WI38 (cell line): ENCODE results near the gene PRDM16.

Experiments used
- H3K4me3 ChIP-seq: 2 replicates; pipeline ENCODE4 v1.5.1; 2011; ENCODE audit warnings: low read depth, mild to moderate bottlenecking, control low read depth, low read length
- TF ChIP-seq, protein P1 (sequence below): IDR thresholded peaks from 2 replicates; pipeline ENCODE4 v1.5.1; 2012; ENCODE audit warnings: low read depth, mild to moderate bottlenecking, control low read depth, low read length

PRDM16 gene

DNA sequence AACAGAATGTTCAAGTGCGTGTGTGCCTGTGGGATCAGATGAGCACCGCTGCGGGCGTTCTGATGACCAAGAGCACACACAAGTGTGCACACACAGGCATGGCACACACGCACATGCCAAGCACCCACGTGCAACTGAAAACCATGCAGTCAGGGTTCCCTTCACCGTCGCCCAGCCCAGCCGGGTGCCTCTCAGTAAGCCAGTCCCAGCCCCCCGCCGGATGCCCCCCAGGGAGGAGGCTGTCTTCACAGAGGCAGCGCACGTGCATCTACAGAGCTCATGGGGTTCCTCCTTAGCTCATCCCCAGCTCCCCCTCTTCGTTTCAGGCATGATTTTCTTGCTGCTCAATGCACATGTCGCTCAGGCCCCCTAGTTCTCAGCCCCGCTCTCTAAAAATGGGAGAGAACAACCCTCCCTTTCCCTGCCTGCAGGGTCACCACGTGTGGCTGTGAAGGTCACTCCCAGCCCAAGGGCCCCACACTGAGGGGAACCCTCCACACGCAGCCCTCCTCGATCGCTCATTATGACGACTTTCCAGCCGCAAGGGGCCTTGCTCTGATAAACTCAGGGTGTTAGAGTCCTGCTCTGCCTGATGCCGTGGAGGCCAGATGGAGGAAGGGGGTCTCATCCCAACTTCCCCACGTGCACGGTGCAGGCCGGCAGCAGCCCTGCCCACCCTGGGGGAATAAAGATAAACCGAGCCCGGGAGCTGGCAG is 355.1 kb downstream of the PRDM16 start:
- TF ChIP-seq, protein P1, sequence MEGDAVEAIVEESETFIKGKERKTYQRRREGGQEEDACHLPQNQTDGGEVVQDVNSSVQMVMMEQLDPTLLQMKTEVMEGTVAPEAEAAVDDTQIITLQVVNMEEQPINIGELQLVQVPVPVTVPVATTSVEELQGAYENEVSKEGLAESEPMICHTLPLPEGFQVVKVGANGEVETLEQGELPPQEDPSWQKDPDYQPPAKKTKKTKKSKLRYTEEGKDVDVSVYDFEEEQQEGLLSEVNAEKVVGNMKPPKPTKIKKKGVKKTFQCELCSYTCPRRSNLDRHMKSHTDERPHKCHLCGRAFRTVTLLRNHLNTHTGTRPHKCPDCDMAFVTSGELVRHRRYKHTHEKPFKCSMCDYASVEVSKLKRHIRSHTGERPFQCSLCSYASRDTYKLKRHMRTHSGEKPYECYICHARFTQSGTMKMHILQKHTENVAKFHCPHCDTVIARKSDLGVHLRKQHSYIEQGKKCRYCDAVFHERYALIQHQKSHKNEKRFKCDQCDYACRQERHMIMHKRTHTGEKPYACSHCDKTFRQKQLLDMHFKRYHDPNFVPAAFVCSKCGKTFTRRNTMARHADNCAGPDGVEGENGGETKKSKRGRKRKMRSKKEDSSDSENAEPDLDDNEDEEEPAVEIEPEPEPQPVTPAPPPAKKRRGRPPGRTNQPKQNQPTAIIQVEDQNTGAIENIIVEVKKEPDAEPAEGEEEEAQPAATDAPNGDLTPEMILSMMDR: no peak
- no peak overlapping the region for H3K4me3 ChIP-seq

DNA sequence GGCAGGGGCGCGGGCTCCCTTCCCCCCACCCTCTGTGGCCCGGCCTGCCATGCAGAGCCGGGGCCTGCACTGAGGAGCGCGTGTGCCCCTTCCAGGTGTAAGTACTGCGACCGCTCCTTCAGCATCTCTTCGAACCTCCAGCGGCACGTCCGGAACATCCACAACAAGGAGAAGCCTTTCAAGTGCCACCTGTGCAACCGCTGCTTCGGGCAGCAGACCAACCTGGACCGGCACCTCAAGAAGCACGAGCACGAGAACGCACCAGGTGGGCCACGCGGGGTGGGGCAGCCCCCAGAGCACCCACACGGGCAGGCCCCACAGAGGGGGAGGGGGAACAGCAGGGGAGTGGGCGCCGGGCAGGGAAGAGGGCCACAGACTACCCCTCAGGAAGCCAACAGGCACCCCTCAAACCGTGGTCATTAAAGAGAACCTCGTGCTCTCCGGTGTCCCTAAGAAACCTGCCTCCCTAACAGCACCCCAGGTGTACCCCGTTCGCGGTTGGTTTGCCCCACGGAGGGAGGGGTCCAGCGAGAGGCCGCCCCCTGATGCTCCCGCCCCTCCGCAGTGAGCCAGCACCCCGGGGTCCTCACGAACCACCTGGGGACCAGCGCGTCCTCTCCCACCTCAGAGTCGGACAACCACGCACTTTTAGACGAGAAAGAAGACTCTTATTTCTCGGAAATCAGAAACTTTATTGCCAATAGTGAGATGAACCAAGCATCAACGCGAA is 356.6 kb downstream of the PRDM16 start:
- H3K4me3 ChIP-seq: no peak overlapping the region
- TF ChIP-seq, protein P1: no peak

DNA sequence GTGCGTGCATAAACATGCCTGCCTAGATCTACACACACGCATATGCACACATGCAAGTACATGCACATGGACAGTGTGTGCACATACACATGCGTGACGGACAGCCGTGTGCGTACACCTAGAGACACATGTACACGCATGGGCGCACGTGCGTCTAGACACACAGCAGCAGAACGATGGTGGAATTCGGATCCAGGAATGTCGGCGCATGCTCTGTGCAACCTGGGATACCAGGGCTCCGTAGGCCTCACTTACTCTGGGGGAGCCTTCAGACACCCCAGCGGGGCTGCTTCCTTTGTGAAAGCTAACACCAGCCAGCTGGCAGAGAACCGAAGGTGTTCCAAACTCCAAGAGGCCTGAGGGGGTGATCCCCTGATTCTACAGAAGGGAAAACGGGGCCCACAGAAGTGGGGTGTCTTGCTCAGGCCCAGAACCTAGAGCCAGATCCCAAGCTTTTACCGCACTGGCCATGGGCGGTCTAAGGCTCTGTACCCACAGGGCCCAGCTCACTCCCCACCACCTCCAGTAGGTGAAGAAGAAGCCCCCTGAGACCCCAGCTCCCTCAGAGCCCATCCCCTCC is 358.0 kb downstream of the PRDM16 start:
- H3K4me3 ChIP-seq: no peak overlapping the region
- TF ChIP-seq, protein P1: no peak

DNA sequence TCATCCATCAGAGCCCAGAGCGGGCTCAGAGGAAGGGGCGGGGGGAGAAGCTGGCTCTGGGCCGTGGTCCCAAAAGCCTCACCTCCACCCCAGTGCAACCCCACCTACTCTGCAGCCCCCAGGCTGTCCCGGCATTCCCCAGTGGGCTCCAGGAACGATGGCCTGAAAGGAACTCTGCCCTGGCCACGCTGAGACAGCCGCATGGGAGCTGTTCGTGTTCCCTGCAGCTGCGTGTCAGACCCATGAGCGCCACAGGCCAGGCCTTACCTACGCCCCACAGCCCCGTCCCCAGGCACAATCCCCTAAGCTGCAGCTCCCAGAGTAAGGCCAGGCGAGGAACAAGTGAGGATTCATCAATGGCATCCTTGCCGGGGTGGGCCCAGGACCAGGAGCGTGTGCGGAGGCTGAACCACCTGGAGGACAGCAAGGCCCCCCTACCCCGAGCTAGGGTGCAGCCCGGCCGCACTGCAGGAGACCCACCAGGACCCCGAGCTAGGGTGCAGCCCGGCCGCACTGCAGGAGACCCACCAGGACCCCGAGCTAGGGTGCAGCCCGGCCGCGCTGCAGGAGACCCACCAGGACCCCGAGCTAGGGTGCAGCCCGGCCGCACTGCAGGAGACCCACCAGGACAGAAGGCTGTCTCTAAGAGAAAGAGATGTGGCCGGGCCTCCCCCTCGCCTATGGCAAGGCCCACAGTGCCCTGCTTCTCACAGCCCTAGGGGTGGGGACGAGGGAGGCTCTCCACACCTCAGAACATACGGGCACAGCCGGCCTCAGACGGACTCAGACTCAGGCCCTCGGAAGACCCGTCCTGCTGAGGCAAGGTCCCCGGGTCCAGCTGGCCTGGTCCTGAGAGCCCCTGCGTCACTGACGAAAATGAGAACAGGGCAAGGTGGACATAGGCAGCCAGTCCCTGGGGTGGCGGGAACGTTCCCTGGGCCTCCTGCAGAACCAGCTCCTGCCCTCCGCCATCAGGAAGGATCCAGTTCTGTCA is 359.0 kb downstream of the PRDM16 start:
- no peak overlapping the region for H3K4me3 ChIP-seq
- TF ChIP-seq, protein P1: no peak

DNA sequence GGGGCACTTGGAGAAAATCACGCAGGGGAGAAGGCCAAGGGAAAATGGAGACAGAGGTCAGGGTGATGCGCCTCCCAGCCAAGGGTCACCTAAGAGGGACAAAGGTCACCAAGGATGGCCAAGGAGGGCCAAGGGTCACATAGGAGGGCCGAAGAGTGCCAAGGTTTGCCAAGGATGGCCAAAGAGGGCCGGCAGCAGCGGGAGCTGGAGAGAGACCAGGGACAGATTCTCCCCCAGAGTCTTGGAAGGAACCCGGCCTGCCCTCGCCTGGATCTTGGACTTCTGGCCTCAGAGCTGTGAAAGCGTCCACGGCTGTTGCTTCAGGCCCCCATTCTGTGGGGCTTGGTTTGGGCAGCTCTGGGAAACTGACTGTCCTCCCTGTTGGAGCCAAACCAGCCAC is 359.9 kb downstream of the PRDM16 start:
- TF ChIP-seq, protein P1: no peak
- no peak overlapping the region for H3K4me3 ChIP-seq

DNA sequence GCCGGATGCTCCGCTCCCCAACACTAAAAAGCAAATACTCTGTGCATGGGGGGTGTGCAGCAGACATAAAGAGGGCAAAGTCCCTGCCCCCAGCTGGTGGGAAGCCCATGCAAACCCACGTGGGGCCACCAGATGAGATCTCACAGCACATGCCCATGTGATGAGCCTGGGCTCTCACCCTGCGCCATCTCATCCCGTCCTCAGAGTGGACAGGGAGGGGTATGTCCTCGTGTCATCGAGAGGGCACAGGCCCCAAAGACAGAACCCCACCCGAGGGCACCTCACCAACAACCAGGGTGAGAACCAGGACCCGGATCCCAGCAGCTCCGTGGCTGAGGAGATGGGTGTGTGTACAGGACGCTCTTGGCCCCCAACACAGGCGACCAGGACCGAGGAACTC is 360.3 kb downstream of the PRDM16 start:
- no peak overlapping the region for H3K4me3 ChIP-seq
- TF ChIP-seq, protein P1: no peak
